ENCODE data around the gene GSE1.

The GSE1 gene

DNA sequence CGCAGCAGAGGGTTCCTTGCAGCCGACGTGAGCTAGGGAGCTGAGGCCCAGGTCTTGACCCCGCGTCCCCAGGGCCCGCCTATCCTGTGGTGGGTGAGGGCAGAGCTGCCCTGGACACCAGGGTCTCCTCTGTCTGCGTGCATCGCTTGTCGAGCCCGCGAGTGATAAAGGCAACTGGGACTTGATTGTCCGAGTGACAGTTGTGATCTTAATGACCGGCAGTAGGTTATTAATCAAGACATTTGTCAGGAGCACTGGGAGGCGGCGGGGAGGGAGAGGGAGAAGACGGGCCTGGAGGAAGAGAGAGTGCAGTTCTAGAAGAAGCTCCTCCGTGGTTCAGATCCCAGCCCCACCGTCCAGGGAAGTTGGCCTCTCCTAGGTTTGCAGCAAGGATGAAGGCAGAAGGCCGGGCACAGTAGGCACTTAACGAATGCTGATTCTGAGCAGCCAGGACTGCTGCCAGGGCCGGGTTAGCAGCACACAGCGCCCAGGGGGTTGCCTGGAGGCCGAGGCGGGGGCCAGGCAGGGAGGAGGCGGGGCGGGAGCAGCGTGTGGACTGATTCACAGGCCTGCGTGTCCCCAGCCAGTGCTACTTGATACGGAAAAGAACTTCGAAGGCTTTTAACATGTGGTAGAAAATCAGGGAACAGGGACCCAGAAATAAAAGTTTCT lies 11.3 kb upstream of the GSE1 start:
- TF ChIP-seq GATA1 (IDR thresholded peaks at IDR 0.05; ENCODE audit: low read depth, low read length) (no peak), POLR2A (IDR thresholded peaks at IDR 0.05; ENCODE audit: low read length) (no peak)
- DNase-seq: no peak

DNA sequence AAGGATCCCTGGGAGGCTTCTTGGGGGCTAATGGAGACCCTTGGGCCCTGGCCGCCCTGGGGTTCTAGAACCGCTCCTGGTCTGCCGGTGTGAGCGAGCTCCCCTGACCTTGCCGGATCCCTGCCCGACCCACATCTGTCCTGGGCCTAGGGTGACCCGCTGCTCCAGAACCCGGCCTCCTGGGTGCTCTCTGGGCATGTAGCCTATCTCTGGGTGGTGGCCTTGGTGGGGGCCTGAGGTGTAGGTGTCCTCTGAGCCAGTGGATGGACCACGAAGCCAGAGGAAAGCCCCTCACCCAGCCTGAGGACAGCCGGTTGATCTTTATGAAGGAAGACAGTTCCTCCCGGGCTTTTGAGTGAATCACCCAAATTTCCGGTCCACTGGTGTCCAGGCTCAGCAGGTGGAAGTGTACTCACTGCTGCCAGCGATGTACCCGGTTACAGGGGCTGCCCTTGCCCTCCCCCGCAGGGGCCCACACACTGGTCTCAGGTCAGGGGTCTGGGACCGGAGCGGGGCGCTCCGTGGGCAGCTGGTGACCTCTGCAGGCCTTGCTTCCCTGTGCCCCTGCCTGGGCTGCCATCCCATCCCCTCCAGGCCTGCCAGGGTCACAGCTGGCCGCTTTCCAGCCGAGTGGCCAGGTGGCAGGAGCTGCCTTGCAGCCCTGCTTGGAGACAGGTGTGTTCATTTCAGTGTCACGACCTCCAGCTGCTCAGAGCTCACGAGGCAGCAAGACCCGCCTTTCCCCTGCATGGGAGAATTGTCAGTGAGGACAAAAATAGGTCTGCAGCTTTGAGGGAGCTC lies 10.5 kb upstream of the GSE1 start:
- no peak for DNase-seq
- TF ChIP-seq GATA1 (IDR thresholded peaks at IDR 0.05; ENCODE audit: low read depth, low read length) (no peak), POLR2A (IDR thresholded peaks at IDR 0.05; ENCODE audit: low read length) (no peak)

DNA sequence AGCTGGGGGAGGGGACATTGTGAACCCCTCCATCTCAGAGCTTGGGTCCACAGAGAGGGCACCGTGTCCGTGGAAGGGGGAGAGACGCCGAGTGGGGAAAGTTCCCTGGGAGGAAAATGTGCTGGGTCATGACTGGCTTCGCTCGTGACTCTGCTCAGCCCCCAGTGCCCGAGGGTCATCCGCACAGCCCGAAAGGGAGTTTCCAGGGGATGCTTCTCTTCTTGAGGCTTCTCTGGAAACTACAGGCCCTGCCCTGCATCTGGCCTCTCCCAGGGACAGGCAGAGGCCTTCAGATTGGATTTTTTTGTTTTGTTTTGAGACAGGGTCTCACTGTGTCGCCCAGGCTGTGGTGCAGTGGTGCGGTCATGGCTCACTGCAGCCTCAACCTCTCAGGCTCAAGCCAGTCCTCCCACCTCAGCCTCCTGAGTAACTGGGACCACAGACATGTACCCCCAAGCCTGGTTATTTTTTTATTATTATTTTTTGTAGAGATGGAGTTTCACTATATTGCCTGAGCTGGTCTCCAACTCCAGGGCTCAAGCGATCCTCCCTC lies 9.8 kb upstream of the GSE1 start:
- no peak for DNase-seq
- no peak for TF ChIP-seq POLR2A (IDR thresholded peaks at IDR 0.05; ENCODE audit: low read length)
- no peak for TF ChIP-seq GATA1 (IDR thresholded peaks at IDR 0.05; ENCODE audit: low read depth, low read length)

DNA sequence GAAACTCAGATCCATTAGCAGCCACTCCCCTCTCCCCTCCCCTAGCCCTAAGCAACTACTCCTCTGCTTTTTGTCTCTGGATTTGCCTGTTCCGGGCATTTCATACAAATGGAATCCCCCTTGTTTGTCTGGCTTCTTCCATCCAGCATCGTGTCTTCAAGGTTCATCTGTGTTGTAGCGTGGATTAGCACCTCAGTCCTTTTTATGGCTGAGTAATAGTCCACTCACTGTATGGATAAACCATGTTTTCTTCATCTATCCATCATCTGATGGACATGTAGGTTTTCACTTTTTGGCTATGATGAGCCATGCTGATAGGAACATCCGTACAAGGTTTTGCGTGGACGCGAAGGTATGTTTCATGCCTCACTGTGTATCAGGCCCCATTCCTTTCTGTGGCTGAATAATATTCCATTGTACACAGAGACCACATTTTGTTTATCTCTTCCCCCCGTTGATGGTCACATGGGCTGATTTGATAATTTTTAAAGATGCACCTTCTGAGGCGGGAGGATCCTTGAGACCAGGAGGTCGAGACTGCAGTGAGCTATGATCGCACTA lies 8.9 kb upstream of the GSE1 start:
- no peak for TF ChIP-seq GATA1 (IDR thresholded peaks at IDR 0.05; ENCODE audit: low read depth, low read length)
- TF ChIP-seq POLR2A (IDR thresholded peaks at IDR 0.05; ENCODE audit: low read length): no peak
- peak in 1 of 2 experiments; percentile 24 for DNase-seq

DNA sequence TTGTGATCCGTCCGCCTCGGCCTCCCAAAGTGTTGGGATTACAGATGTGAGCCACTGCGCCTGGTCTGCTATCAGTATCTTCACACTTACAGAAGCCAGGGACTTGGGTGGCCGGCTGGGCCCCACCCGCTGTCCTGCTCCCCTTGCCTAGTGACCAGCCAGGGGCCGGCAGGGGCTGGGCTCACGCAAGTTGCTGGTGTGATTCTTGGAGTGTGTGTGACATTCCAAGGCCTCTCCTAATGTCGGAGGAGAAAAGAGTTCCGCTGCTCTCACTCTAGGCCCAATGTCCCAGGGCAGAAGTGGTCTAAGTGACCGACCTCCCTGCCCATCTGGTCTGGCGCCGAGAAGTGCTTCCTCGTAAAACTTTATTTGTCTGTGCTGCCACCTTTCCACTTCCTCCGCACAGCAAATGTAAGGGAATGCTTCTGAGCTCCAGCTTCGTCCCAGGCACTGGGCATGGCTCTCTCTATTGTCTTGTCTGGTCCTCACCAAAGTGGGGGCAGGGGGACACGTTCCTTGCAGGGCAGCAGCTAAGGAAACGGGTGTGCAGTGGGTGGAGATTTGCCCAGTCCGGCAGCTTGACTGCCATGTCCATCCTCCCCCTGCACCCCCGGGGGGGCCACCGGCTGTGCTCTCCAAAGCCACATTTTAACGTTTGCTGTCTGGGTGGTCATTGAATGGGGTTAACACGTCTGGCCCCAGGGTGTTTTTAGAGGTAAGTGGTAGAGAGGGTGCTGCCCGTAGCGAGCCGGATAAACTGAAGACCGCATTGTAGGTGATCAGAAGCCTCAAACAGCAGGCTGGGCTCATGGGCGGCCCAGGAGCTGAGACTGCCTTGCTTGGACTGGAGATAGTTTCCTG lies 7.8 kb upstream of the GSE1 start:
- DNase-seq: no peak
- TF ChIP-seq POLR2A (IDR thresholded peaks at IDR 0.05; ENCODE audit: low read length): no peak
- TF ChIP-seq GATA1 (IDR thresholded peaks at IDR 0.05; ENCODE audit: low read depth, low read length): no peak

DNA sequence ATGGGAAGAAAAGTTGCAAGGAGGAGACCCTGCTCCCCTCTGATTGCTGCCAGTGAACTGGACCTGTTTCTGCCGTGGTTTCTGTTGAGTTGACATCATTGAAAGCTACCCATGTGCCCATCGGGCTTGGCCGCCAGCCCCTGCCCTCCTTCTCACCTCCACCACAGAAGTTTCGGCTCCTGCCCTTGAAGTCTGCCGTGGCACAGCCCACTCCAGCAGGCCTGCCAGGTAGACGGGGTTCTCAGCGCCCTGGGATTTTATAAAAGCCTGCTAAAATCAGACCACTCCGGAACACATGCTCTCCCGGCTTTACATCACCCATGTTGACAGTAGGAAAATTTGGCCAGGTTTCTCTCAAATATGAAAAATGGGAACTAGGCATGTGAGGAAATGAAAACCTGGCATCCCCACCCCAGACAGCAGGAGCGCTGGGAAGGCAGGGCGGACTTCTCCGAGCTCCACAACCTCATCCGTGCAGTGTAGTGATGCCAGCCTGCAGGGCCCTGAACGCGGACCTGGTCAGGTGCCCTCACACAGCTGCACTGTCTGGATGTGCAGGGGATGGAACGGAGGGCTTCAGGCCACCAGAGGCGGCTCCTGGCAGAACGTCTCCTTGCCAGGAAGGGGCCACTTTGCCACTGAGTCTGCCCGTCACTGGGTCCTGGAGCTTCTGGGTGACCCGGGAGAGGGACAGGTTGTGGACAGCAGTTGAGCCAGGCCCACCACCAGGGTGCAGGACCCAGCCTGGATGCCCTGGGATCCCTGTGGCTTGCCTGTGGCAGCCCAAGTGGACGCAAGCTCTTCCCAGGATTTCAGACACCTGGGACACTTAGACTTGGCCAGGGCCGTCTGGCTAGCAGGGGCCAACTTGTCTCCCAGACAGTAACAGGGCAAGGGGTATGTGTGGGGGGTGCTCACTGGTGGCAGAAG lies 6.9 kb upstream of the GSE1 start:
- DNase-seq: no peak

DNA sequence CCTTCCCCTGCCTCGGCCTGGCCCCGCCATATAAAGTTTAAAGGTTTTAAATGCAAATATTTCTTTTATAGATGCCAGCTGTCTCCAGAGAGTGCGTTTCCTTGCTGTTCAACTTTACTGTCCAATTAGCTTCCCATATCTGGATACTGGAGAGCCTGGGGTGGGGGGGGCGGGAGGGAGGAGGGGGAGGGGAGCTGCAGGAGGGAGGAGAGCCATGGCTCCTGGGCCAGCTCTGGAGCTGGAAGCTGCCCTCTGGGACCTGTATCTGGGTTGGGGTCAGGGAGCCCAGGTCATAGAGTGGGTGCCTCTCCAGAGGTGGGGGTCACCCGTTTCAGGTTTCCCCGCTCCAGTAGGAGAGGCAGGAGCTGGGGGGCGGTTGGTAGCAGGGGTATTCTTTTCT lies 6.2 kb upstream of the GSE1 start:
- TF ChIP-seq POLR2A (IDR thresholded peaks at IDR 0.05; ENCODE audit: low read length) (no peak), GATA1 (IDR thresholded peaks at IDR 0.05; ENCODE audit: low read depth, low read length) (no peak)
- DNase-seq: no peak

More for the DNA sequence above, 6.9 kb upstream of the GSE1 start:
- no peak for TF ChIP-seq POLR2A (IDR thresholded peaks at IDR 0.05; ENCODE audit: low read length)
- TF ChIP-seq GATA1 (IDR thresholded peaks at IDR 0.05; ENCODE audit: low read depth, low read length): no peak

DNA sequence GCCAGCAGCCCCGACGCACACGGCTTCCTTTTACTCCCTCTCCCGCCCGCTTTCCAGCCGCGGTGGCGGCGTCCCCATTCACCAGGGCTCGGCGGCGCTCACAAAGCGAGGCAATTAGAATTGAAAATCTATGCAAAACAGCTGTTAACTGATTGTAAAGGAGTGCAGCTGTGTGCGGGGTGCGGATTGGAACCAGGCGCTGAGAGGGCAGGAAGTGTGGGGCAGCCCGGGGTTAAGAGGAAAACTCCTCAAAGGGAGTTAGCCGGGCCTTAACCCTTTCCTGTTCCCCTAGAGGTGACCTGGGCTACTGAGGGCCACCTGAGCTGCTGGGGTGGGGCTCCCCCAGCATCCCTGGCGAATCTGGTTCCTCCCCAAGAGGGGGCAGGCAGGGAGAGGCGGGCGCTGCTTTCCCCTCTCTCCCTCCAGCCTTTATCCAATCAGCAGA lies 5.8 kb upstream of the GSE1 start:
- TF ChIP-seq POLR2A (IDR thresholded peaks at IDR 0.05; ENCODE audit: low read length) (no peak), GATA1 (IDR thresholded peaks at IDR 0.05; ENCODE audit: low read depth, low read length) (no peak)
- peak; percentile 27 to 40 for DNase-seq

DNA sequence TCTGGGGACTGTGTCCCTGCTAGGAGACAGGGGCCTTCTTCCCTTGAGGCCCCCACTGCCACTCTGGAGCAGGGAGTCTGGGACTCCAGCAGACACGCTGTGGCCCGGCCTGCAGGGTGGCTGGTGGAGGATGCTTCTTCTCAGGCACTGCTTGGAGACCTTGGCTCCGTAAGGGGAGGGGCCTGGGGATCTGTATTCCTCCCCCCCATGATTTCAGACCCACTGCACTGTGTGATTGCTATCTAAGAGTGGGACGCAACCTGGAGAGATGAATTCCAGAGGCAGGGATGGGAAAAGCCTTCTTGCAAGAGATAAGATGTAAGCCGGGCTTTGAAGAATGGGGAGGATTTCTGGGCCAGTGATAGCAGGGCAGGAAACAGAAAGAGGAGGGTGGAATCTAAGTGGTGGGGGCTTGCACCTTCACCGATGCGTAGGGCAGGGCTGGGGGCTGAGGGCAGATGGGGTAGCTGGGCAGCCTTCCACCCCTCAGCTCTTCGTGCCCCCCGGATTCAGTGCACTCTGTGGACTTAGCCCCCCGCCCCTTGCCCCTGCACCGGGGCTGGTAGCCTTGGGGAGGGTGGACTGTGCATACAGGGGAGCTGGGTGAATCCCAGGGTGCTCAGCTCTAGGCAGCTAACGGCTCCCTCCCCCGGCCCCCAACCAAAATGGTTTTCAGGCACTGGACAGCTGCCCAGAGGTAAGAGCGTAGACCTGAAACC lies 5.2 kb upstream of the GSE1 start:
- TF ChIP-seq POLR2A (IDR thresholded peaks at IDR 0.05; ENCODE audit: low read length) (no peak), GATA1 (IDR thresholded peaks at IDR 0.05; ENCODE audit: low read depth, low read length) (no peak)

DNA sequence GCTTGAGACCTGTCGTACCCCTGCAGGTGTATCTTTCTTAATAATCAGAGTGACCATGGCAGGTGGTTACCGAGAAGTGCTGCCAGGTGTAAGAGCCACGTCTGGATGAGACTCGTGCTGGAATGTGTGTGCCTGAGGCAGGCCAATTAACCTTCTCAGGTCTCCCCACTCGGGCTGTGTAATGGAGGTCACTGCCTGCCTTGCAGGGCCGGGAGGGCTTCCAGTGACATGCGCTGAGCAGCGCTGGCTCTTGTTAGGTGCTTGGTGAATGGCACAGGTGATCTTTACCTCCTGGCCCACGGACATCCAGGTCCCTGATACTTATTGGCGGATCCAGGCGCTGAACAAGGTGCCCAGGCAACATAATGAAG lies 4.6 kb upstream of the GSE1 start:
- no peak for DNase-seq
- TF ChIP-seq POLR2A (IDR thresholded peaks at IDR 0.05; ENCODE audit: low read length) (no peak), GATA1 (IDR thresholded peaks at IDR 0.05; ENCODE audit: low read depth, low read length) (no peak)

More for the DNA sequence above, 5.2 kb upstream of the GSE1 start:
- DNase-seq: no peak

DNA sequence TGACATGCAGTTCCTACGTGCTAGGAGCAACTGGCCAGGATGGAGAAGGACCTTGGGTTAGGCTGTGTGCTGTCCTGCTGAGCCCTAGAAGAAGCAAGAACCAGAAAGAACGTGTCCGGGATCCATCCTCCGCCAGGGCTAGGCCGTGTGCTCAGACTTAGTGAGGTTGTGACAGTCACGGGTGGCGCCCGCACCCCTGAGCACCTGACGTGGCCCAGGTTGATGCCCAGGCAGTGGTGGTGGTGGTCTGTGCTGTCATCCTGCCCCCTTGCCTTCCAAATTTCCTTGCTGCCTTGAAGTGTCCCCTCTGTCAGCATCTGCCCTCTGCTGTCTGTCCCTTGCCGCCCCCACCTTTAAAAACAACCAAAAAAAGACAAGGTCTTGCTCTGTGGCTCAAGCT lies 4.2 kb upstream of the GSE1 start:
- no peak for DNase-seq
- TF ChIP-seq GATA1 (IDR thresholded peaks at IDR 0.05; ENCODE audit: low read depth, low read length): no peak
- no peak for TF ChIP-seq POLR2A (IDR thresholded peaks at IDR 0.05; ENCODE audit: low read length)

DNA sequence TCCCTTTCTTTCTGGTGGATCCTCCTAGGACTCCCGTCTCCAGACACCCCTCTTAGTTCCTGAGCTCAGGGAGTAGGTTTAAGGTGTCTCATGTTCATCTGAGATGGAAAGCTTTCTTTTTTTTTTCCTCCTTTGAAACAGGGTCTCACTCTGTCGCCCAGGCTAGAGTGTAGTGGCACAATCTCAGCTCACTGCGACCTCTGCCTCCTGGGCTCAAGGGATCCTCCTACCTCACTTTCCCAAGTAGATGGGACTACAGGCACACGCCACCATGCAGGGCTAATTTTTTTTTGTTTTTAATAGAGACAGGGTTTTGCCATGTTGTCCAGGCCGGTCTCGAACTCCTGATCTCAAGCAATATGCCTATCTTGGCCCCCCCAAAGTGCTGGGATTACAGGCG lies 3.6 kb upstream of the GSE1 start:
- no peak for DNase-seq
- TF ChIP-seq GATA1 (IDR thresholded peaks at IDR 0.05; ENCODE audit: low read depth, low read length) (no peak), POLR2A (IDR thresholded peaks at IDR 0.05; ENCODE audit: low read length) (no peak)
